HepG2 (cell line): ENCODE results near the gene EPS8L1. TPM values are rescaled to one million over a fixed set of nuclear protein-coding genes. Genes with fewer than 3 reads are reported as not detected.
A peak's percentile ranks its signal among the peaks of the same experiment; 100 is the strongest.

ENCODE experiments used
- BHLHE40 ChIP-seq: IDR thresholded peaks from 2 replicates; pipeline ENCODE4 v1.6.1; 2011; ENCODE audit warnings: low read length, improper control_type of control experiment
- FOXK2 ChIP-seq: fragments of 450-650 bp; IDR thresholded peaks from 2 replicates; pipeline ENCODE4 v1.6.1; 2016
- HOXD1 ChIP-seq: sonication (generic); formaldehyde crosslinking; IDR thresholded peaks from 2 replicates; pipeline ENCODE4 v1.5.0; 2020; ENCODE audit warnings: missing genetic modification reagents
- KMT2A ChIP-seq: sonication (generic); formaldehyde crosslinking; IDR thresholded peaks from 2 replicates; pipeline ENCODE4 v1.4.0; 2020; ENCODE audit warnings: missing genetic modification reagents
- KMT2B ChIP-seq: IDR thresholded peaks from 2 replicates; pipeline ENCODE4 v1.6.1; 2016; ENCODE audit warnings: missing genetic modification reagents, missing compliant biosample characterization
- LCORL ChIP-seq, 2 experiments: fragments of 450-650 bp in 1 of 2; sonication (generic) in 1 of 2; formaldehyde crosslinking in 1 of 2; IDR thresholded peaks; 2 replicates each; pipeline versions ENCODE4 v1.5.0 to v1.6.1; 2017 to 2020; ENCODE audit warnings: antibody characterized with exemption in 1 of 2, missing genetic modification reagents in 1 of 2
- MTA1 ChIP-seq: sonication (generic); formaldehyde crosslinking; IDR thresholded peaks from 2 replicates; pipeline ENCODE4 v1.4.0; 2020; ENCODE audit warnings: missing genetic modification reagents, mild to moderate bottlenecking, borderline replicate concordance
- SIX1 ChIP-seq: sonication (generic); formaldehyde crosslinking; IDR thresholded peaks from 2 replicates; pipeline ENCODE4 v1.4.0; 2020; ENCODE audit warnings: missing genetic modification reagents, borderline replicate concordance
- SMAD9 ChIP-seq: sonication (generic); formaldehyde crosslinking; IDR thresholded peaks from 2 replicates; pipeline ENCODE4 v1.5.1; 2020; ENCODE audit warnings: mild to moderate bottlenecking, missing genetic modification reagents
- ZFP36L1 ChIP-seq: sonication (generic); formaldehyde crosslinking; IDR thresholded peaks from 2 replicates; pipeline ENCODE4 v1.8.0; 2022; ENCODE audit warnings: mild to moderate bottlenecking, missing genetic modification reagents, moderate library complexity
- ZFY ChIP-seq: sonication (generic); formaldehyde crosslinking; IDR thresholded peaks from 2 replicates; pipeline ENCODE4 v1.4.0; 2020; ENCODE audit warnings: missing genetic modification reagents
- ZNF333 ChIP-seq: sonication (generic); formaldehyde crosslinking; IDR thresholded peaks from 2 replicates; pipeline ENCODE4 v1.4.0; 2020; ENCODE audit warnings: mild to moderate bottlenecking, missing genetic modification reagents, borderline replicate concordance
- ZNF572 ChIP-seq: sonication (generic); formaldehyde crosslinking; IDR thresholded peaks from 2 replicates; pipeline ENCODE4 v1.5.1; 2020; ENCODE audit warnings: mild to moderate bottlenecking, missing genetic modification reagents
- ZNF605 ChIP-seq: sonication (generic); formaldehyde crosslinking; IDR thresholded peaks from 2 replicates; pipeline ENCODE4 v1.8.0; 2022; ENCODE audit warnings: mild to moderate bottlenecking, missing genetic modification reagents
- polyA plus RNA-seq, 8 experiments: library from polyadenylated mRNA; depleted of rRNA in 3 of 8; stranded (reverse) in 7 of 8; unstranded in 1 of 8; fragments of >200 nt; fragmentation: Illumina TruSeq in 4 of 8; extraction: Trizol in 4 of 8; gene quantifications; 2 replicates each; pipeline versions ENCODE4 v1.2.1 to v1.2.3, GENCODE V29; 2011 to 2016; ENCODE audit warnings: low read depth in 4 of 8, missing spikeins in 1 of 8, mixed read lengths in 1 of 8; ENCODE audit not compliant: insufficient read depth in 1 of 8
- total RNA-seq, 5 experiments: library from RNA; depleted of rRNA; stranded (reverse); fragments of >200 nt; fragmentation: Illumina TruSeq; extraction: Trizol; gene quantifications; 2 replicates each; pipeline ENCODE4 v1.2.3, GENCODE V29; 2016; ENCODE audit warnings: low read depth in 1 of 5
- TF ChIP-seq, protein P1 (sequence below): sonication (generic); formaldehyde crosslinking; IDR thresholded peaks from 2 replicates; pipeline ENCODE4 v1.4.0; 2020; ENCODE audit warnings: low read depth, missing genetic modification reagents
- TF ChIP-seq, protein P2 (sequence below): sonication (generic); formaldehyde crosslinking; IDR thresholded peaks from 2 replicates; pipeline ENCODE4 v1.5.0; 2020; ENCODE audit warnings: missing genetic modification reagents
- TF ChIP-seq, protein P3 (sequence below): sonication (generic); formaldehyde crosslinking; IDR thresholded peaks from 2 replicates; pipeline ENCODE4 v1.4.0; 2020; ENCODE audit warnings: missing genetic modification reagents
- TF ChIP-seq, protein P4 (sequence below): sonication (generic); formaldehyde crosslinking; IDR thresholded peaks from 2 replicates; pipeline ENCODE4 v1.4.0; 2020; ENCODE audit warnings: missing genetic modification reagents, low read depth, mild to moderate bottlenecking, borderline replicate concordance
- TF ChIP-seq, protein P5 (sequence below): sonication (generic); formaldehyde crosslinking; conservative IDR thresholded peaks from 2 replicates; pipeline ENCODE4 v1.4.0; 2020; ENCODE audit warnings: missing genetic modification reagents

Gene EPS8L1
- total and polyA plus RNA-seq, 2 of the 13 experiments (the other 11 are each of a cell fraction or from before 2014, with no cell fraction given) = 3.0 to 6.3 TPM

DNA sequence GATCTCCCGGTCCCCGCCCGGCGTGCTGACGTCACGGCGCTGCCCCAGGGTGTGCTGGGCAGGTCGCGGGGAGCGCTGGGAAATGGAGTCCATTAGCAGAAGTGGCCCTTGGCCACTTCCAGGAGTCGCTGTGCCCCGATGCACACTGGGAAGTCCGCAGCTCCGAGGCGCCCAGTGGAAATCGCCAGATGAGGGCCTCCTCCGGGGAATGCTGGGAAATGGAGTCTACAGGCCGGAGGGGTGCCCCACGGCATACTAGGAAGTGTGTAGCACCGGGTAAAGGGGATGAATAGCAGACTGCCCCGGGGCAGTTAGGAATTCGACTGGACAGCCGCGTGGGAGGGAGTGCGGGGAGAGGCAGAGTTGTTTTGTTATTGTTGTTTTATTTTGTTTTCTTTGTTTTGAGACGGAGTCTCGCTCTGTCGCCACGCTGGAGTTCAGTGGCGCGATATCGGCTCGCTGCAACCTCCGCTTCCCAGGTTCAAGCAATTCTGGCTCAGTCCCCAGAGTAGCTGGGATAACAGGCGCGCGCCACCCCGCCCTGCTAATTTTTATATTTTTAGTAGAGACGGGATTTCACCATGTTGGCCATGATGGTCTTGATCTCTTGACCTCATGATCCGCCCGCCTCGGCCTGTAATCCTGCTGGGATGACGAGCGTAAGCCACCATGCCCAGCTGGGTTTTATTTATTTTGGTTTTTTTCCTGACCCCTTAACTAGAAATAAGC, 42.2 kb downstream of the EPS8L1 start (continued):
- TF ChIP-seq, protein P1, sequence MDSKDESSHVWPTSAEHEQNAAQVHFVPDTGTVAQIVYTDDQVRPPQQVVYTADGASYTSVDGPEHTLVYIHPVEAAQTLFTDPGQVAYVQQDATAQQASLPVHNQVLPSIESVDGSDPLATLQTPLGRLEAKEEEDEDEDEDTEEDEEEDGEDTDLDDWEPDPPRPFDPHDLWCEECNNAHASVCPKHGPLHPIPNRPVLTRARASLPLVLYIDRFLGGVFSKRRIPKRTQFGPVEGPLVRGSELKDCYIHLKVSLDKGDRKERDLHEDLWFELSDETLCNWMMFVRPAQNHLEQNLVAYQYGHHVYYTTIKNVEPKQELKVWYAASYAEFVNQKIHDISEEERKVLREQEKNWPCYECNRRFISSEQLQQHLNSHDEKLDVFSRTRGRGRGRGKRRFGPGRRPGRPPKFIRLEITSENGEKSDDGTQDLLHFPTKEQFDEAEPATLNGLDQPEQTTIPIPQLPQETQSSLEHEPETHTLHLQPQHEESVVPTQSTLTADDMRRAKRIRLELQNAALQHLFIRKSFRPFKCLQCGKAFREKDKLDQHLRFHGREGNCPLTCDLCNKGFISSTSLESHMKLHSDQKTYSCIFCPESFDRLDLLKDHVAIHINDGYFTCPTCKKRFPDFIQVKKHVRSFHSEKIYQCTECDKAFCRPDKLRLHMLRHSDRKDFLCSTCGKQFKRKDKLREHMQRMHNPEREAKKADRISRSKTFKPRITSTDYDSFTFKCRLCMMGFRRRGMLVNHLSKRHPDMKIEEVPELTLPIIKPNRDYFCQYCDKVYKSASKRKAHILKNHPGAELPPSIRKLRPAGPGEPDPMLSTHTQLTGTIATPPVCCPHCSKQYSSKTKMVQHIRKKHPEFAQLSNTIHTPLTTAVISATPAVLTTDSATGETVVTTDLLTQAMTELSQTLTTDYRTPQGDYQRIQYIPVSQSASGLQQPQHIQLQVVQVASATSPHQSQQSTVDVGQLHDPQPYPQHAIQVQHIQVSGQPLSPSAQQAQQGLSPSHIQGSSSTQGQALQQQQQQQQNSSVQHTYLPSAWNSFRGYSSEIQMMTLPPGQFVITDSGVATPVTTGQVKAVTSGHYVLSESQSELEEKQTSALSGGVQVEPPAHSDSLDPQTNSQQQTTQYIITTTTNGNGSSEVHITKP = 0 out of 2 replicates have a peak, but pooled peaks have one; percentile 63
- TF ChIP-seq, protein P2, sequence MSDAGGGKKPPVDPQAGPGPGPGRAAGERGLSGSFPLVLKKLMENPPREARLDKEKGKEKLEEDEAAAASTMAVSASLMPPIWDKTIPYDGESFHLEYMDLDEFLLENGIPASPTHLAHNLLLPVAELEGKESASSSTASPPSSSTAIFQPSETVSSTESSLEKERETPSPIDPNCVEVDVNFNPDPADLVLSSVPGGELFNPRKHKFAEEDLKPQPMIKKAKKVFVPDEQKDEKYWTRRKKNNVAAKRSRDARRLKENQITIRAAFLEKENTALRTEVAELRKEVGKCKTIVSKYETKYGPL (CRISPR knock-in tag) = no peak
- TF ChIP-seq ZFP36L1 (CRISPR knock-in tag) (no peak), BHLHE40 (no peak), ZNF572 (no peak), KMT2B (CRISPR knock-in tag) (no peak), SIX1 (CRISPR knock-in tag) (no peak; the same call in 1 of the 2 replicates), HOXD1 (no peak), ZNF605 (peak; percentile 59), SMAD9 (CRISPR knock-in tag) (no peak), LCORL (IDR thresholded peaks at IDR 0.05) (no peak), LCORL (CRISPR knock-in tag; IDR thresholded peaks at IDR 0.05) (no peak; the same call in 1 of the 2 replicates), ZFY (CRISPR knock-in tag) (peak; percentile 86), ZNF333 (CRISPR knock-in tag) (0 out of 2 replicates have a peak, but pooled peaks have one; percentile 27), KMT2A (0 out of 2 replicates have a peak, but pooled peaks have one; percentile 35), MTA1 (CRISPR knock-in tag) (no peak), FOXK2 (0 out of 2 replicates have a peak, but pooled peaks have one; percentile 12)
- TF ChIP-seq, protein P3, sequence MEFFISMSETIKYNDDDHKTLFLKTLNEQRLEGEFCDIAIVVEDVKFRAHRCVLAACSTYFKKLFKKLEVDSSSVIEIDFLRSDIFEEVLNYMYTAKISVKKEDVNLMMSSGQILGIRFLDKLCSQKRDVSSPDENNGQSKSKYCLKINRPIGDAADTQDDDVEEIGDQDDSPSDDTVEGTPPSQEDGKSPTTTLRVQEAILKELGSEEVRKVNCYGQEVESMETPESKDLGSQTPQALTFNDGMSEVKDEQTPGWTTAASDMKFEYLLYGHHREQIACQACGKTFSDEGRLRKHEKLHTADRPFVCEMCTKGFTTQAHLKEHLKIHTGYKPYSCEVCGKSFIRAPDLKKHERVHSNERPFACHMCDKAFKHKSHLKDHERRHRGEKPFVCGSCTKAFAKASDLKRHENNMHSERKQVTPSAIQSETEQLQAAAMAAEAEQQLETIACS (CRISPR knock-in tag) = no peak
- TF ChIP-seq, protein P4, sequence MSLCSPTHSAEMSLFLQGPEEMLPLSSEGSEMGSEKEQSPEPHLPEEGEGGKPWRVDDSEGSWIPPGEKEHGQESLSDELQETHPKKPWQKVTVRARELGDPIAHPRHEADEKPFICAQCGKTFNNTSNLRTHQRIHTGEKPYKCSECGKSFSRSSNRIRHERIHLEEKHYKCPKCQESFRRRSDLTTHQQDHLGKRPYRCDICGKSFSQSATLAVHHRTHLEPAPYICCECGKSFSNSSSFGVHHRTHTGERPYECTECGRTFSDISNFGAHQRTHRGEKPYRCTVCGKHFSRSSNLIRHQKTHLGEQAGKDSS (CRISPR knock-in tag) = no peak
- TF ChIP-seq, protein P5, sequence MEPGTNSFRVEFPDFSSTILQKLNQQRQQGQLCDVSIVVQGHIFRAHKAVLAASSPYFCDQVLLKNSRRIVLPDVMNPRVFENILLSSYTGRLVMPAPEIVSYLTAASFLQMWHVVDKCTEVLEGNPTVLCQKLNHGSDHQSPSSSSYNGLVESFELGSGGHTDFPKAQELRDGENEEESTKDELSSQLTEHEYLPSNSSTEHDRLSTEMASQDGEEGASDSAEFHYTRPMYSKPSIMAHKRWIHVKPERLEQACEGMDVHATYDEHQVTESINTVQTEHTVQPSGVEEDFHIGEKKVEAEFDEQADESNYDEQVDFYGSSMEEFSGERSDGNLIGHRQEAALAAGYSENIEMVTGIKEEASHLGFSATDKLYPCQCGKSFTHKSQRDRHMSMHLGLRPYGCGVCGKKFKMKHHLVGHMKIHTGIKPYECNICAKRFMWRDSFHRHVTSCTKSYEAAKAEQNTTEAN = no peak
